Measurements from ENCODE around the gene LDLRAD3. TPM values are rescaled to one million over a fixed set of nuclear protein-coding genes. Genes with fewer than 3 reads are reported as not detected.
A peak's percentile ranks its signal among the peaks of the same experiment; 100 is the strongest.

The LDLRAD3 gene
- total RNA-seq, 1 experiment from 2014 or later = 55.7 TPM

DNA sequence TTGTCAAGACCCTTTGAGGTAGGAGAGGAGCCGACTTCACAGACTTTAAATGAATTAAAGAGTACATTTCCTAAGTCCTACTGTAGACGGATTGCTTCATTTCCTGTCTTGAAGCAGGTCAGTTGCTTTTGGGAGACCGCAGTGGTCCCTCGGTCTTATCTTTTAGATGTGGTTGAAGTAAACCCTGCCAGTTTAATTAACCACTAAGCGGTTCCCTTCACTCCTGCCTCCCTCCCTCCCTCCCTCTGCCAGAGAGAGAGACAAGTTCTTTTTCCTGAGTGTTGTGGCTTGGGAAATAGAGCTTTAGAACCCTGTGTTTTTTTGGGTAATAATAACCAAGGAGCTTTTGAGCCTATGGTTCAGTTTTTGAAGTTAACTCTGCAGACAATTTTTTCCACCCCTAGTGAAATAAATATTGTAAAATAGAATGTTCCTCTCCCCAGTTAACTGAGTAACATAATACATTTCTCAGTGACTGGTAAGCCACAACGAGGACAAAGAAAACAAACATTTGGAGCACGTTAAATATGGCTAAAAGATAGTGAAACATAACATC, 147.5 kb downstream of the LDLRAD3 start:
- Mint-ChIP-seq H3K9me3 (ENCODE audit: unreplicated experiment) (no peaks in the 10 kb centered on the region), H3K27me3 (ENCODE audit: insufficient read depth, unreplicated experiment) (no peaks in the 10 kb centered on the region), H3K36me3 (ENCODE audit: insufficient read depth, unreplicated experiment) (peaks cover 71% of the 10 kb centered on the region), H3K4me3 (ENCODE audit: unreplicated experiment) (no peak overlapping the region), H3K4me1 (ENCODE audit: insufficient read depth, unreplicated experiment) (peaks cover 6% of the 10 kb centered on the region), H3K27ac (ENCODE audit: low read depth, unreplicated experiment) (no peak overlapping the region)
- intact Hi-C loops (cut with micrococcal nuclease) = no loop called here
- CTCF ChIA-PET = no interaction called here
- BruUV-seq (replicated peaks) = no TSS peak
- POLR2A ChIA-PET = interaction anchor here (0.6 kb wide), 1 partner anchor 123 kb away, joined by 3 read pairs; no protein-coding TSS in a partner anchor
- DNase-seq (ENCODE audit: unreplicated experiment) = no peak
- TF ChIP-seq, protein P1, sequence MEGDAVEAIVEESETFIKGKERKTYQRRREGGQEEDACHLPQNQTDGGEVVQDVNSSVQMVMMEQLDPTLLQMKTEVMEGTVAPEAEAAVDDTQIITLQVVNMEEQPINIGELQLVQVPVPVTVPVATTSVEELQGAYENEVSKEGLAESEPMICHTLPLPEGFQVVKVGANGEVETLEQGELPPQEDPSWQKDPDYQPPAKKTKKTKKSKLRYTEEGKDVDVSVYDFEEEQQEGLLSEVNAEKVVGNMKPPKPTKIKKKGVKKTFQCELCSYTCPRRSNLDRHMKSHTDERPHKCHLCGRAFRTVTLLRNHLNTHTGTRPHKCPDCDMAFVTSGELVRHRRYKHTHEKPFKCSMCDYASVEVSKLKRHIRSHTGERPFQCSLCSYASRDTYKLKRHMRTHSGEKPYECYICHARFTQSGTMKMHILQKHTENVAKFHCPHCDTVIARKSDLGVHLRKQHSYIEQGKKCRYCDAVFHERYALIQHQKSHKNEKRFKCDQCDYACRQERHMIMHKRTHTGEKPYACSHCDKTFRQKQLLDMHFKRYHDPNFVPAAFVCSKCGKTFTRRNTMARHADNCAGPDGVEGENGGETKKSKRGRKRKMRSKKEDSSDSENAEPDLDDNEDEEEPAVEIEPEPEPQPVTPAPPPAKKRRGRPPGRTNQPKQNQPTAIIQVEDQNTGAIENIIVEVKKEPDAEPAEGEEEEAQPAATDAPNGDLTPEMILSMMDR (IDR thresholded peaks at IDR 0.05; ENCODE audit: unreplicated experiment) = no peak

DNA sequence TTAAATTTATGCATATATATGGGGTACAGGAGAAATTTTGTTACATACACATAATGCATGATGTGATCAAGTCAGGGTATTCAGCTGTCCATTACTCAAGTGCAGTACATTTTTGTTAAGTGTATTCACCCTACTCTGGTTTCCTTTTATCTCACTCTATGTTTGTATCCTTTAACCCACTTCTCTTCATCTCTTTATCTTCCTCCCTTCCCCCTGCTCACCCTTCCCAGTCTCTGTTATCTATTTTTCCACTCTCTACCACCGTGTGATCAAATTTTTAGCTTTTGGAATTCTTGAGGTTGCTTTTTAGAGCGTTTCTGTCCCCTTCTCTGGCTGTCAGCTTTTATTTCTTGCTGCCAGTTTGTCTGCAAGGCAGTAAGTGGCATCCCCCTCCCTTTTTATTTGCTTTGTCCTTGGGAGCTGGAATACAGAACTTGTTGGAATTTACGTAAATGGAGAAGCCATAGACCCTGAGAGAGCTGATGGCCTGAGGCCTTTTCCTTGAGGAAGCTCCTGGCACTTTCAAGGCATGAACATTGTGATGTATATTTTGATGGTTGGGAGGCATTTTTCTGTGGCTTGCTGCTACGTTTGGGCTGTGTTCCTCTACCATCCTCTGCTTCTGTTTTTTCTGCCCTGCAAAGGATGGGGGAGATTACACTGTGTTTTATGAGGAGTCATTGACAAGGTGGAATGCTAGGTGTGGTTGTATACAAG, 148.6 kb downstream of the LDLRAD3 start:
- intact Hi-C loops (cut with micrococcal nuclease) = no loop called here
- Mint-ChIP-seq H3K27me3 (ENCODE audit: insufficient read depth, unreplicated experiment) (no peaks in the 10 kb centered on the region), H3K36me3 (ENCODE audit: insufficient read depth, unreplicated experiment) (peaks cover 73% of the 10 kb centered on the region), H3K9me3 (ENCODE audit: unreplicated experiment) (no peaks in the 10 kb centered on the region), H3K4me3 (ENCODE audit: unreplicated experiment) (no peak overlapping the region), H3K4me1 (ENCODE audit: insufficient read depth, unreplicated experiment) (peaks cover 6% of the 10 kb centered on the region), H3K27ac (ENCODE audit: low read depth, unreplicated experiment) (peak overlapping the region; percentile 49)
- no peak for DNase-seq (ENCODE audit: unreplicated experiment)
- POLR2A ChIA-PET = no interaction called here
- CTCF ChIA-PET = interaction anchor here (0.5 kb wide), 1 partner anchor 24 kb away, joined by 3 read pairs; no protein-coding TSS in a partner anchor
- BruUV-seq (replicated peaks) = no TSS peak
- TF ChIP-seq, protein P1 (IDR thresholded peaks at IDR 0.05; ENCODE audit: unreplicated experiment) = no peak

DNA sequence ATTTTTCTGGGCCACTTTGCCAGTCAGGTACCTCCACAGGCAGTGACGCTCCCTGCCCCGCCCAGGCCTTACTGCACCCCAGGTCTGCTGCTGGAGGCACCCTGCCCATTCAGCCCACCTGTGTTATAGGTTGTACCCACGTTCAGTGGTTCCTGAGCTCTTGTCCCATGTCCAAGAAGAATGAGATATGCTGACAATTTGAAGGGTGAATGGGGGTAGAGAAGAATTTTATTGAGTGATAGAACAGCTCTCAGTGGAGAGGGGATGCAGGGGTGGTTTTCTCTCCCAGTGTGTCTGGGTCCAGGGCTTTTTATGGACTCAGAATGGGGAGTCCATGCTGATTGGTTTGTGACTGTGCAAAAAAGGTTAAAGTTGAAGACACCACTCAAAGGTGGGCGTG, 149.7 kb downstream of the LDLRAD3 start:
- no peak overlapping the region for H3K27ac Mint-ChIP-seq (ENCODE audit: low read depth, unreplicated experiment)
- peaks cover 6% of the 10 kb centered on the region for H3K4me1 Mint-ChIP-seq (ENCODE audit: insufficient read depth, unreplicated experiment)
- no peaks in the 10 kb centered on the region for H3K27me3 Mint-ChIP-seq (ENCODE audit: insufficient read depth, unreplicated experiment)
- BruUV-seq (replicated peaks) = no TSS peak
- intact Hi-C loops (cut with micrococcal nuclease) = no loop called here
- CTCF ChIA-PET = interaction anchor here (0.5 to 1.5 kb wide), 2 partner anchors 271 to 1114 kb away, joined by 3 read pairs; no protein-coding TSS in a partner anchor
- no peak overlapping the region for H3K4me3 Mint-ChIP-seq (ENCODE audit: unreplicated experiment)
- POLR2A ChIA-PET = no interaction called here
- DNase-seq (ENCODE audit: unreplicated experiment) = no peak
- TF ChIP-seq, protein P1 (IDR thresholded peaks at IDR 0.05; ENCODE audit: unreplicated experiment) = no peak
- no peaks in the 10 kb centered on the region for H3K9me3 Mint-ChIP-seq (ENCODE audit: unreplicated experiment)
- H3K36me3 Mint-ChIP-seq (ENCODE audit: insufficient read depth, unreplicated experiment) = peaks cover 77% of the 10 kb centered on the region

DNA sequence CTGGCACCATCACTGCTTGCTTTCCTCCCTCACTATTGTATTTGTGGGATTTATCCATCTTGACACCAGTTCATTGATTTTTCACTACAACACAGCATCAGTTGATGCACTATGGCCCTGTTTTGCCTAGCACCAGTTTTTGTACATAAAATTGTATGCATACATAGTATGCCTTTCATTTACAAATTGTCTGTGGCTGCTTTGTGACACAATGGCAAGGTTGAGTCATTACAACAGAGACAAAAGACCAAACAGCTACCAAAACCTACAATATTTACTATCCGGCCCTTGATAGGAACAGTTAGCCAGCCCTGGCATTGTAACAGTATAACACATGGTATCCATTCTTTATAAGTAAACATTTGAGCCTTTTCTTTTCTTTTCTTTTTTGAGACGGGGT, 150.3 kb downstream of the LDLRAD3 start:
- POLR2A ChIA-PET = no interaction called here
- H3K4me1 Mint-ChIP-seq (ENCODE audit: insufficient read depth, unreplicated experiment) = peaks cover 6% of the 10 kb centered on the region
- TF ChIP-seq, protein P1 (IDR thresholded peaks at IDR 0.05; ENCODE audit: unreplicated experiment) = no peak
- CTCF ChIA-PET = interaction anchor here (0.5 to 1.5 kb wide), 3 partner anchors 26 to 606 kb away, joined by 3 to 4 read pairs (median 3); no protein-coding TSS in a partner anchor
- no TSS peak for BruUV-seq (replicated peaks)
- no peaks in the 10 kb centered on the region for H3K9me3 Mint-ChIP-seq (ENCODE audit: unreplicated experiment)
- H3K27ac Mint-ChIP-seq (ENCODE audit: low read depth, unreplicated experiment) = no peak overlapping the region
- no peak overlapping the region for H3K4me3 Mint-ChIP-seq (ENCODE audit: unreplicated experiment)
- H3K36me3 Mint-ChIP-seq (ENCODE audit: insufficient read depth, unreplicated experiment) = peaks cover 80% of the 10 kb centered on the region
- intact Hi-C loops (cut with micrococcal nuclease) = no loop called here
- DNase-seq (ENCODE audit: unreplicated experiment) = no peak
- no peaks in the 10 kb centered on the region for H3K27me3 Mint-ChIP-seq (ENCODE audit: insufficient read depth, unreplicated experiment)
